NOMO-1 treated with DMSO at 0.1 percent for 48 hours (cell line): Measurements from ENCODE around the gene TPSD1.
"Not testable (repeated sequence)": the region's sequence is repeated elsewhere in the genome, so short reads cannot be mapped to it uniquely, and the experiment has no call there.

Experiments used
- DNase-seq: peaks from one replicate; lab custom pipeline; 2025; ENCODE audit not compliant: unreplicated experiment; lab: John Stamatoyannopoulos, UW

TPSD1 gene

DNA sequence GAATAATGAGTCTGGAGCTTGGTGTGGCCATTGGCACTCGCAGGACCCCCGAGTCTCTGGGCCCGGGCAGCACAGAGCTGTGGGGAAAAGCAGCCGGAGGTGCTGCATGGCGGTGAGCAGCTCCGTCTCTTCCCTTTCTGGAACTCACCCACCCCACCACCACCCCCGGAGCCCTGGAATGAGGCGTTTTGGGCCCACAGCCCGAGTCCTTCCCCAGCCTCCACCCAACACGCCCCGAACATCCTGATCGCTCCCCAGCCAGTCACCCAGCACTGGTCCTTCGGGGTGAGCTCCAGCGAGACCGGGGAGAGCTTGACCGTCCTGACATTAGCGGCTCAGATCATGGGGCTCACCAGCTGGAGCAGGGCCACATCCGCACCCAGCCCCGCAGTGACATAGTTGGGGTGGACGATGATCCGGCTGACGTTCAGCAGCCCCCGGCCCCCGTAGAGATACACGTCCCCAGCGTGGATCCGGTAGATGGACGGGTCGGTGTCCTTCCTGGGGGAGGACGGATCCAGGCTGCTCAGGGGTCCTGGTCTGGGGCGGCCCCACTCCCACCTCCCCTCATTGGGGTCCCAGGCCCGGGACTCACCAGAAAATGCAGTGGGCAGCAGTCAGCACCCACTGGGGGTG lies 6.5 kb downstream of the TPSD1 start:
- no peak for DNase-seq

DNA sequence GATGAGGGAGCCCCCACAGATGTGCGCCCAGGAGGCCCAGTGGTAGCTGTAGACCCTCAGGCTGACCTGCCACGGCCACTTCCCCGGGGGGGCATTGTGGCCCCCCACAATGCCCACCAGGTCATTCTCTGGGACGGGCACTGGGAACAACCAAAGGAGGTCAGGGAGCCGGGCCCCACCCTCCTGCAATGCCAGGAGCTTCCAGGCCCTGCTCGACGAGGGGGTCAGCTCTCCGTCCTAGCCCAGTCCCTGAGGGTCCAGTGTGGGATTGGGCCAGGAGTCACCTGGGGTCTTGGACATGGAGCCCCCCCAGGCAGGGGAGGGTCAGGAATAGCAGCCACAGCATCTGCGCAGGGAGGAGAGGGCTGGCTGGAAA lies 7.0 kb downstream of the TPSD1 start:
- DNase-seq = no peak

DNA sequence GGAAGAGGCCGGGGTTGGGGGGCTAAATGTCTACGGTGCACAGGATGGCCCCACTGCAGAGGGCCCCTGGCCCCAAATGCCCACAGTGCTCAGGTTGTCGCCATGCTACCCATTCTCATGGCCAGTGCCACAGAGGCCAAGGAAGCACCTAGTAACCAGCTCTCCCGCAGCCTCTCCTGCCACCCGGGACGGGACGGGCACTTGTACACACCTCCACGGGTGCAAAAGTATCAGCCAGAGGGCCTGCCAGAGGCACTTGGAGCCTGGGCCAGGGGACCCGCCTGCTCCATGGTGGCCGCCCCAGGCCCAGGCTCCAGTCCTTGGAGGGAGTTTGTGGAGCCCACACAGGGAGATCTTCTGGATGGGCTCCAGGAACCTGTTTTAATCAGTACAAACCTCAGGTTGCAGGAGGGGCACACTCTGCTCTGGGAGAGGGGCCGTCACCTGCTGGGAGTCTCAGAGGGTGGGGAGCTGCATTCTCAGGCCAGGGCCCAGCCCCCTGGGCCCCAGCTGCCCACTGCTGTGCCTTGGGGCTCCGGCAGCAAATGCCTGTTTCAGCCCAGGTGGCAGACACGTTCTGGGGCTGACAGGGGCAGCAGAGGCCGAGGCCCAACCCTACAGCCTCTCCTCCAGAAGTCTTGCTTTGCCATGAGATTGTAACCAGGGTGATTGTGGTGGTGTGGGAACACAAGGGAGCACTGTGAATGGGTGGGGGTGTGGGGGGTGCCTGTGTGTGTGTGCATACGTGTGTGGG lies 7.9 kb downstream of the TPSD1 start:
- no peak for DNase-seq

DNA sequence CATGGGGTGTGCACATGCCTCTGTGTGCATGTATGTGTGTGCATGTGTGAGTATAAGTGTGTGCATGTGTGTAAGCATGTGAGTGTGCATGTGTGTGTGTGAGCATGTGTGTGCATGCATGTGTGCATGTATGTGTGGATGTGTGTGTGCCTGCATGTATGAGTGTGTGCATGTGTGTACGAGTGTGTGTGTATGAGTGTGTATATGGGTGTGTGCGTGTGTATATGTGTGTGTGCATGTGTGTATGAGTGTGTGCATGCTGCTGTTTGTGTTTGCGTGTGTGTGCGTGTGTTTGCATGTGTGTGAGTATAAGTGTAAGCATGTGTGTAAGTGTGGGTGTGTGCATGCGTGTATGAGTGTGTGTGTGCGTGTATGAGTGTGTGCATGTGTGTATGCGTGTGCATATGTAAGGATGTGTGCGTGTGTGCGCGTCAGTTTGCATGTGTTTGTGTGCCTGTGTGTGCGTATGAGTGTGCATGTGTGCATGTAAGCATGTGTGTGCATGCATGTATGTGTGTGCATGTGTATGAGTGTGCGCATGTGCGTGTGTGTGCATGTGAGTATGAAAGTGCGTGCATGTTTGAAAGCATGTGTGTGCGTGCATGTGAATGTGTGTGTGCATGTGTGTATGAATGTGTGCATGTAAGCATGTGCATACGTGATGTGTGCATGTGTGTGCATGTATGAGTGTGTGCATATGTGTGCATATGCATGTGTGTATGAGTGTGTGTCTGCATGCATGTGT lies 8.6 kb downstream of the TPSD1 start:
- no peak for DNase-seq

DNA sequence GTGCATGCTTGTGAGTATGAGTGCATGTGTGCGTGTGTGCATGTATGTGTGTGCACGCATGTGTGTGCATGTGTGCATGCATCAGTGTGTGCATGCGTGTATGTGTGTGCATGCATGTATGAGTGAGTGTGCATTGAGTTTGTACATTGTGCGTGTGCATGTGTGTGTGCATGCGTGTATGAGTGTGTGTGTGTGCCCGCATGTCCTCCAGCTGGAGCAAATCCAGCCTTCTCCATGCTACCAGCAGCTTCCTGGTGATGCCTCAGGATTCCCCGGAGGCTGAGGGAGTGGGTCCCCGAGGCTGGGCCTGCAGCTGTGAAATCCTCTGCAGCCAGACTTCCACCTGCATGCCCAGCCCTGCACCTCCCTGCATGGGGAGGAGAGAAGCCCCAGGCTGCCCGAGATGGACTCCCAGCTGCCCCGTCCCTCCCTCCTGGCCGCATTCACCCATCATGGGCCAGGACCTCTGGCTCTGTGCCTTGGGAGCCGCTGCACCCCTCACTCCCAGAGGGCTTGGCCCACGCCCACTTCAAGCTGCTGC lies 9.3 kb downstream of the TPSD1 start:
- no peak for DNase-seq

DNA sequence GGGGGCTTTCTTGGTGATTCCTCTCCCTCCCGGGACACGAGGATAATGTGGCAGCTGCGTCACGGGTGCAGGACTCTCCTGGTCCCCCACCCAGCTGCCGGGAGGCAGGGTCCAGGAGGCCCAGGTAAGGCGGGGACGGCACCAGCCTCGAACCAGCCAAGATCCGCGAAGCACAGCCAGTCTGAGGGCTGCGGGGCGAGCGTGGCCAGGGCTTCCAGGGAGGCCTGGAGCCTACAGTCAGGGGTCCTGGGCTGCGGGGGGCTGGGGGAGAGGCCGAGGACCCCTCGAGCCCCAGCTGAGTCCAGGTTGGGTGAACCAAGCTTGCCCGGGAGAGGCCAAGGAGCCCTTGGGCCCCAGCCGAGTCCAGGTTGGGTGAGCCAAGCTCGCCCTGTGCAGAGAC lies 10.0 kb downstream of the TPSD1 start:
- DNase-seq = no peak

DNA sequence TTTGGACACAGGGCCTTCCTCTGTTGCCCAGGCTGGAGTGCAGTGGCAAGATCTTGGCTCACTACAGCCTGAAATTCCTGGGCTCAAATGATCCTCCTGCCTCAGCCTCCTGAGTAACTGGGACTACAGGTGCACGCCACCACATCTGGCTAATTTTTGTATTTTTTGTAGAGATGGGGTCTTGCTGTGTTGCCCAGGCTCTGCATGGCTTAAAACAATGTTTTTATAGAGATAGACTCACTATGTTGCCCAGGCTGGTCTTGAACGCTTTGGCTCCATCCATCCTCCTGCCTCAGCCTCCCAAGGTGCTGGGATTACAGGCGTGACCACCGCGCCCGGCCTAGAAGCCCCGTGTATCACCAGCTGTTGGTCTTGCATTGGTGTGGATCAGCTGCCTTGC lies 13.5 kb downstream of the TPSD1 start:
- DNase-seq = not testable (repeated sequence)

DNA sequence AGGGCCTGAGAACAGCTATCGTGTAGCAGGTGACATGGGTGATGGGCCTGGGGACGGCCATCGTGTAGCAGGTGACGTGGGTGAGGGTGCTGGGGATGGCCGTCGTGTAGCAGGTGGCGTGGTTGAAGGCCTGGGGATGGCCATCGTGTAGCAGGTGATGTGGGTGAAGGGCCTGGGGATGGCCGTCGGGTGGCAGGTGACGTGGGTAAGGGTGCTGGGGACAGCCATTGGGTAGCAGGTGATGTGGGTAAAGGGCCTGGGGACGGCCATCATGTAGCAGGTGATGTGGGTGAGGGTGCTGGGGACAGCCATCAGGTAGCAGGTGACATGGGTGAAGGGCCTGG lies 15.5 kb downstream of the TPSD1 start:
- no peak for DNase-seq

DNA sequence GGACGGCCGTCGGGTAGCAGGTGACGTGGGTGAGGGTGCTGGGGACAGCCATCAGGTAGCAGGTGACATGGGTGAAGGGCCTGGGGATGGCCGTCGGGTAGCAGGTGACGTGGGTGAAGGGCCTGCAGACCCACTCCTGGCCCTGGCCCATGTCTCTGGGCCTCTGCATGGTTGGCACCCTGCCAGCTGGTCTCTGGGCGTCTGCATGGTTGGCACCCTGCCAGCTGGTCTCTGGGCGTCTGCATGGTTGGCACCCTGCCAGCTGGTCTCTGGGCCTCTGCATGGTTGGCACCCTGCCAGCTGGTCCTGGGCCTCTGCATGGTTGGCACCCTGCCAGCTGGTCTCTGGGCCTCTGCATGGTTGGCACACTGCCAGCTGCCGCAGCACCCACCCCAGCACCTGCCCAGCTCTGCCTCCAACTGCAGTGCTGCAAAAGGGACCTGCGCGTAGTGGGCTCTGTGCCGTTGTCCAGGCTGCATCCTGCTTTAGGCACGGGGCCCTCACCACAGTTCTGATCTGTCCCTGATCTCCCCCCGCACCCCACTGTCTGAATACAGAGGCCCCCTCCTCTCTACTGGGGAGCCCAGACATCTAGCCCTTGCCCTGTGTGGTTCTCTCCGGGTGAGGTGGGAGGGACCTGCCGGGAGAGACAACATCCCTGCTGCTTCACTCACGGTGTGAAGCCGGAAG lies 16.0 kb downstream of the TPSD1 start:
- not testable (repeated sequence) for DNase-seq

DNA sequence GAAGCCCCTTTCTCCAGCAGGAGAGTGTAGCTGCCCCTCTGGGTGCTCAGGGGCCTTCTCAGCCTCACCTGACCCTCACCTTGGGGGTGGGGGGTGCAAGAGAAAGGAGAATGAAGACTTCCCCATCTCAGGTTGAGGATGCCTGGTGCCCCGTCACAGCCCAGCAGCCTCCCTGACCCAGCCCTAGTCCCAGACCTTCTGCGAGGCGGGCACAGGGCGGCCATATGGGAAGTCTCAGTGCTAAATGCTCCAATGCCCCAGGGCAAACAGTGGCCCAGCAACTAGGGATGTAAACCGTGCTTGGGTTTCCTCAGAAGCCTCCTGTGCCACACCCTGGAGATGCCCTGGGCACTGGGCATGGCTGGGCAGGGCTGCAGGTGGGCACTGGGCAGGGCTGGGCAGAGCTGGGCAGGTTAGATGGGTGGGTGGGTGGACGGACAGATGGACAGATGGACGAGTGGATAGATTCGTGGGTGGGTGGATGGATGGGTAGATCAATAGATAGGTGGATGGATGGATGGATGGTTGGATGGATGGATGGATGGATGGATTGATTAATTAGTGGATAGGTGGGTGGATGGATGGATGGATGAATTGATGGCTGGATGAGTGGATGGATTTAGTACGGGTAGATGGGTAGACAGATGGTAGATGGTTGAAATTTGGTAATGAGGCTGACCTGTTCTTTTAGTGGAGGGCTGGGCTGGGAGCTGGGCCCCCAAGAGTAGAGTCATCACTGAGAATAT lies 16.8 kb downstream of the TPSD1 start:
- DNase-seq = no peak

DNA sequence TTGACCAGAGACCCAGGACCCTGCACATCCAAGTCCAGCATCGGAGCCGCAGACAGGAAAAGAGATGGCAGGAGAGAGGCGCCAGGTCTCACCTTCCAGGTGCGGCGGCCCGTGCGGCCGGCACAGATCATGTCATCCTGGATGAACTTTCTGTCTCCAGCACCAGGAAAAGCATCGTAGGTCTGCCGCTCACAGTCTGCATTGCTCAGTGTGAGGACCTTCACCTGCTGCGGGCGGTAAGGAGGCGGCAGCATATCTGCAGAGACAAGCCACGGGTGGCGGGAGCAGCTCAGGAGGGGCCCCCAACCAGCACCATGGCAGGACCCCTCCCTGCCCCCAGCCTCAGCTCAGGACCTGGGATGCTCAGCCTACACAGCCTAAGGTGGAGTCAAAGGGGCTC lies 17.9 kb downstream of the TPSD1 start:
- no peak for DNase-seq

DNA sequence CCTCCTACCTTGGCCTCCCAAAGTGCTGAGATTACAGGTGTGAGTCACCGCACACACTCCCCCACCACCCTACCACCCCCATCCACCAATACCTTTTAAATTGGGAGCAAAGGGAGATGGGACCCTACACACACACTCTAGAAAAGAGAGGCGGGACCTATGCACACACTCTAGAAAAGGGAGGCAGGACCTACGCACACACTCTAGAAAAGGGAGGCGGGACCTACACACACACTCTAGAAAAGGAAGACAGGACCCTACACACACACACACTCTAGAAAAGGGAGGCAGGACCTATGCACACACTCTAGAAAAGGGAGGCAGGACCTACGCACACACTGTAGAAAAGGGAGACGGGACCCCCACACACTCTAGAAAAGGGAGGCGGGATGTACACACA lies 18.9 kb downstream of the TPSD1 start:
- DNase-seq = no peak

DNA sequence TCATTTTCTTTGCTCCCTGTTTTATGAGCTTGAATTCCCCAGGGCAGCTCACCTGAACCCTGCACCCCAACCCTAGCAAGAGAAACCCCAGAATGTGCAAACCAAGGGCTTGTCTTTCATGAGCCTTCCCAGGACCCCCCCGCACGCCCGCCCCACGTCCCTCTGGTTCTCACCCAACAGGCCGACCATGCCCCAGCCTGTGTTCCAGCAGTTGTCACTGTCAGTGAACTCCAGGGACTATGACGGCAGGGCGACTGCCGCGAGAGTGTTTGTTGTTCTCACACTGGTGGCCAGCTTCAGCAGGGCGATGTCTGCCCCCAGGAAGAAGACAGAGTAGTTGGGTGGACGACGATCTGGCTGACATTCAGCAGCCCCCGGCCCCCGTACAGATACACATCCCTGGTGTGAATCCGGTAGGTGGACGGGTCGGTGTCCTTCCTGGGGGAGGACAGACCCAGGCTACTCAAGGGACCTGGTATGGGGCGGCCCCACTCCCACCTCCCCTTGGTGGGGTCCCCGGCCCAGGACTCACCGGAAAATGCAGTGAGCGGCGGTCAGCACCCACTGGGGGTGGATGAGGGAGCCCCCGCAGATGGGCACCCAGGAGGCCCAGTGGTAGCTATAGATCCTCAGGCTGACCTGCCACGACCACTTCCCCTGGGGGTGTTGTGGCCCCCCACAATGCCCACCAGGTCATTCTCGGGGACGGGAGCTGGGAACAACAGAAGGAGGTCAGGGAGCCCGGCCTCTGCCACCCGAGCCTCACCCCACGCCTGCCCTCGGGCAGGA lies 20.1 kb downstream of the TPSD1 start:
- no peak for DNase-seq

DNA sequence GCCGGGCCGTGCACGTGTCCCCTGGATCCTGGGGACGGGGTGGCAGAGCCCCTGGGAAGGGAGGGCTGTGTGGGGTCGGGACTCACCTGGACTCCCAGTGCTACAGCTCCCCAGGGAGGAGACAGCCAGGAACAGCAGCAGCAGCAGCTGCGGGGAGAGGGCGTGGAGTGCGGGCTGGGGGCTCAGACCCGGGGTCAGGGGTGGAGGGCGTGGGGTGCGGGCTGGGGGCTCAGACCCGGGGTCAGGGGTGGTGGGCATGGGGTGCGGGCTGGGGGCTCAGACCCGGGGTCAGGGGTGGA lies 20.7 kb downstream of the TPSD1 start:
- no peak for DNase-seq

DNA sequence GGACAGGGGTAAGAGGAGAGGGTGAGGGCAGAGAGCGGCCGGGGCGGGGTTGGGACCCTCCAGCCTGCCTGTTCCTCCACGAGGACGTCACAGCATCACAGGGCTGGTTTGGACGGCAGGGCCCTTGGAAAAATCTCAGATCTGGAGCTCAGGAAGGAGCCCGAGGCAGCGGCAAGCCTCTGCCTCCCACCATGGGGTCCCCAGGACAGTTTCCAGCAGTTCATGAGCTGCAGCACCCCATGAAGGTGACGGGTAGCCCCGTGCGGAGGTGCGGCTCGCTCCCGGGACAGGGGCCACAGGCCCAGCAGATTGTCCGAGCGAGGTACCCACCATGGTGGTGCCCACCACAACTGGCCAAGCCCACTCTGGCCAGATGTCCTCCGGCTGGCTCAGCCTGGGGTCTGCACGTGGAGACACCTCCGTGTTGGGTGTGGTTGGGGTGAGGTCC lies 21.3 kb downstream of the TPSD1 start:
- no peak for DNase-seq

DNA sequence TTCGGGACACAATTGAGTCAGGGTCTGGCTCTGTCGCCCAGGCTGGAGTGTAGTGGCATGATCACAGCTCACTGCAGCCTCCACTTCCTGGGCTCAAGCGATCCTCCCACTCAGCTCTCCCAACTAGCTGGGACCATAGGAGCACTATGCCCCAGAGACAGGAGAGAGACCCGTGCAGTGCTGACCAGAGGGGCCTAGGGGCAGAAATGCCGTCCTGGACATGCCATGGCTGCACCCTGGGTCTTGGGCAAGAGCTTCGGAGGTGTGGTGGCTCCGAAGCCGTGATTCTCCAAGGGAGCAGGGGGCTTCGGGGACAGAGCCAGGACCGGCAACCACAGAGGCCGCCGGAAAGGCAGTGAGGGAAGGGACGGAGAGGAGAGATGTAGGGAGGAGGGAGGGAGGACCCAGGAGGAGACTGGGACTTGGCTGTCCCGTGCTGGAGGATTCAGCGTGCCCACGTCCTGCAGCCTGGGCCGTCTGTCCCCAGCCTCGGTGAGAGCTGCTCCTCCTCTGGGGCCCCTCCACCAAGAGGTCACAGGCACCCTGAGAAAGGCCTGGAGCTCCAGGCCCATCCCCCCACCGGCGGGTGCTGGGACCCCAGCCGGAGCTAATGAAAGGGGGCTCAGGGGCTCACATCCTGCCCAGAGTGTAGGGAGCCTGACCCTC lies 21.9 kb downstream of the TPSD1 start:
- no peak for DNase-seq

DNA sequence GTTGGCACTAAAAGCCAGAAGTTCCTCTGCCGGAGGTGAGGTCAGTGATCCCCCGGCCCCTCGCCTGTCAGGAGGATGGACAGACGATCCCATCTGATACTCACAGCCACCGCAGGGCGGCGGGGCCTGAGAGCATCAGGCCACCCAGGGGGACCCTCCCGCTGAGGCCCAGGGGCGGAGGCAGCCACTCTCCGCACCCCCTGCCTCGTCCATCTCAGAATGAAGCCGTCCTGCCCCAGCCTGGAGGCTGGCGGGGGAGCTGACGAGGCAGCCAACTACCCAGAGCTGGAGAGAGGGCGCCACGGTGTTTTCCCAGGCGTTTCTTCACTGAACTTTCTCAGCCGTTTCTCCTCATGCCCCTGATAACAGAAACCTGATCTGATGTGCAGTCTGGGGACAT lies 22.6 kb downstream of the TPSD1 start:
- DNase-seq = no peak

DNA sequence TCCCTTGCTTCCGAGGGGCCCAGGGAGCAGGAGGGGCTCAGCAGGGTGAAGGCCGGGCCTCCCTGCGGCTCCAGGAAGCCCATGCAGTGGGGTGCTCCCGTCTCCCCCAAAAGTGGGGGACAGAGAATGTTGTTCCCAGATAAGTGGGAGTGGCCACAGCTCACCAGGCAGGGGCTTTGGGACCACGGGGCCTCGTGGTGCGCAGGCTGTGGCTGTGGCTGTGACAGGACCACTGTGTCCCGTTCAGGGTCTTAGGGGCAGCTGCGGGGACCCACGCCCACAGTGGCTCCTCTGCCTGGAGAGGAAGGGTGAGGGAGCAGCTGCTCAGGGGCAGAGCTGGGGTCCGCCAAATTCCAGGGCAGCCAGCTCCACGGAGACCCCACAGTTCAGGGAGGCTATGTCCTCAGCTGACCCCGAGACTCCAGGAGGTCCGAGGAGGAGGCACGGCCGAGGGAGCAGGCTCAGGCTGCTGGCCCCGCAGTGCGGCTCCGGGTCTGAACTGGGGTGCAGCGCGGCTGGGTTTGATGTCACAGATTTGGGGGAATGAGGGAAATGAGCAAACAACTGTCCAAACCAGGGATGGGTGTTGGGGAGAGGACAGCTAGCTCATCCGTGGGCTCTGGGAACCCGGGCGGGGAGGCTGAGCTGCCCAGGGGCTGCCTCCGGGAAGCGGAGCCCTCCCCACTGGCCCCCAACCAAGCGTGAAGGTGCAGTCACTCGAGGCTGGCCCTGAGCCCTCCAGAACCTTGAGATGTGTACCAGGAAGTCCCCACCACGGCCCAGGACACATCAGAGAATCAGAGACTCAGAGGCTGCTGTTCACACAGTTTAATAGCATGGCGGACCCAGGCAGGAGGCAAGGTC lies 23.4 kb downstream of the TPSD1 start:
- DNase-seq = no peak
